H1 (cell line): ENCODE results near the gene ASAP2. TPM values are rescaled to one million over a fixed set of nuclear protein-coding genes. Genes with fewer than 3 reads are reported as not detected.

Experiments
- YY1 ChIP-seq: IDR thresholded peaks from 2 replicates; pipeline ENCODE4 v1.6.1; 2011; ENCODE audit warnings: low read depth, mild to moderate bottlenecking, low read length
- polyA plus RNA-seq, 7 experiments: library from polyadenylated mRNA; depleted of rRNA in 3 of 7; stranded (reverse) in 5 of 7; unstranded in 2 of 7; fragments of >200 nt in 5 of 7; fragments of 200-250 nt in 2 of 7; gene quantifications; 1 replicate in 5 of 7; 2 replicates in 1 of 7; 4 replicates in 1 of 7; pipeline versions ENCODE4 v1.2.1 to v1.2.3, GENCODE V29; 2011 to 2013; ENCODE audit warnings: missing spikeins in 2 of 7, mixed read lengths in 2 of 7
- total RNA-seq: library from RNA; stranded (reverse); fragmentation: NEBNext Ultra II Directional; extraction: Animal tissue kit (Norgen Biotek cat#: 25700); gene quantifications from 2 replicates; pipeline ENCODE4 v1.2.1, GENCODE V29; 2021

Gene ASAP2
- total and polyA plus RNA-seq, 2 of the 8 experiments (the other 6 are each of a cell fraction or from before 2014, with no cell fraction given), result 10.2 to 18.7 TPM

DNA sequence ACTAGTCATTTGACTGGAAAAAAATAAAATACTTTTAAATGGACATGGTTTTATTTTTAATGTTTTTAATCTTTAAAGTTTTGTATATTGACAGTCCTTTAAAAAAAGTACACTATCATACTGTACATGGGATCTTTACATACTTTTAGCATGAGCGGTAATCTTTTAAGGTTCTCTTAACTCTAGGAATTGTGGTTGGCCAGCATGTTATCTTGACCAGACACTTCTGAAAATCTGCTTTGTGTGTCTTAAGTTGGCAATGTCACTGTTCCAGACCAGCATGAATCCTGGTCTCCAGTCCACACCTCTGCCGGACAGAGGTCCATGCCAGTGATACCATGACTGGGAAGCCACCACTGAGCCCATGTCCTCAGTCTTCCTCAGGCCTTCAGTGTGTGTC lies 199.0 kb downstream of the ASAP2 start (continued):
- no peak for TF ChIP-seq YY1
- TF ChIP-seq, all 59 proteins: peak for 0
